Brain microvascular endothelial cell (primary cell): Measurements from ENCODE around the gene GALNTL6.

Experiments used
- DNase-seq: peaks from one replicate; pipeline ENCODE4 v3.0.0-alpha.2; 2020
- H3K27ac ChIP-seq: fragments of 250-450 bp; sonication (Bioruptor Pico); 2 replicates; pipeline ENCODE4 v1.5.1; 2020; ENCODE audit warnings: mild to moderate bottlenecking, moderate library complexity
- H3K27me3 ChIP-seq: fragments of 250-450 bp; sonication (Bioruptor Pico); replicated peaks from 2 replicates; pipeline ENCODE4 v1.5.1; 2020; ENCODE audit warnings: mild to moderate bottlenecking
- H3K36me3 ChIP-seq: fragments of 250-450 bp; sonication (Bioruptor Pico); replicated peaks from 2 replicates; pipeline ENCODE4 v1.5.1; 2020; ENCODE audit warnings: mild to moderate bottlenecking
- H3K4me3 ChIP-seq: 2 replicates; pipeline ENCODE4 v1.5.1; 2011; ENCODE audit warnings: low read depth, mild to moderate bottlenecking, control low read depth, low read length, moderate library complexity
- in situ Hi-C: cut with HindIII; loops from 2 replicates; pipeline ENCODE4 v1.10.0; 2017; ENCODE audit warnings: low sequenced_read_pairs, low pct_ligation_motif_present
- TF ChIP-seq, protein P1 (sequence below): IDR thresholded peaks from 2 replicates; pipeline ENCODE4 v1.5.1; 2011; ENCODE audit warnings: low read depth, mild to moderate bottlenecking, moderate library complexity, low read length, control low read depth, inconsistent platforms; ENCODE audit errors: missing control alignments

Gene GALNTL6

DNA sequence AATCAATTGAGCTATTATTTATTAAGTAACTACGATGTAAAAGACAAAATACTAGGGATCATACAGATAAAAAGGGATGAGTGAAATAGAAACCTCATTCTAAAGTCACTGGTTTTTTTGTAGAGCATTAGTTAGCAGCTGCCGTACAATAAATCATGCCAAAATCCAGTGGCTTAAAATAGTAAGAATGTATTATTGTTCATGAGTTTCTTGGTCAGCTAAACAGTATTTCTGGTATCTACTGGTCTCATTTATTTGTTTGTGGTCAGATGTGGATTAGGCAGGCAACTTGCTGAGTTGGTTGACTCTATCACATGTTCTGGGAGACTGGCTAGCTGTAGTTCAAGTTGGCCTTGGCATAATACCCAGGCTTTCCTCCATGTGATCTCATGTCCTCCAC lies 667.3 kb downstream of the GALNTL6 start:
- no peaks in the 10 kb centered on the region for H3K27me3 ChIP-seq
- H3K36me3 ChIP-seq = no peaks in the 10 kb centered on the region
- in situ Hi-C loops = no loop called here
- TF ChIP-seq, protein P1, sequence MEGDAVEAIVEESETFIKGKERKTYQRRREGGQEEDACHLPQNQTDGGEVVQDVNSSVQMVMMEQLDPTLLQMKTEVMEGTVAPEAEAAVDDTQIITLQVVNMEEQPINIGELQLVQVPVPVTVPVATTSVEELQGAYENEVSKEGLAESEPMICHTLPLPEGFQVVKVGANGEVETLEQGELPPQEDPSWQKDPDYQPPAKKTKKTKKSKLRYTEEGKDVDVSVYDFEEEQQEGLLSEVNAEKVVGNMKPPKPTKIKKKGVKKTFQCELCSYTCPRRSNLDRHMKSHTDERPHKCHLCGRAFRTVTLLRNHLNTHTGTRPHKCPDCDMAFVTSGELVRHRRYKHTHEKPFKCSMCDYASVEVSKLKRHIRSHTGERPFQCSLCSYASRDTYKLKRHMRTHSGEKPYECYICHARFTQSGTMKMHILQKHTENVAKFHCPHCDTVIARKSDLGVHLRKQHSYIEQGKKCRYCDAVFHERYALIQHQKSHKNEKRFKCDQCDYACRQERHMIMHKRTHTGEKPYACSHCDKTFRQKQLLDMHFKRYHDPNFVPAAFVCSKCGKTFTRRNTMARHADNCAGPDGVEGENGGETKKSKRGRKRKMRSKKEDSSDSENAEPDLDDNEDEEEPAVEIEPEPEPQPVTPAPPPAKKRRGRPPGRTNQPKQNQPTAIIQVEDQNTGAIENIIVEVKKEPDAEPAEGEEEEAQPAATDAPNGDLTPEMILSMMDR = no peak
- no peak overlapping the region for H3K27ac ChIP-seq
- DNase-seq = no peak
- no peak overlapping the region for H3K4me3 ChIP-seq

GRCh38 chr4:172481802-172482508 lies 668.8 kb downstream of the GALNTL6 start:
- no peak for DNase-seq
- in situ Hi-C loops = no loop called here
- no peaks in the 10 kb centered on the region for H3K36me3 ChIP-seq

DNA sequence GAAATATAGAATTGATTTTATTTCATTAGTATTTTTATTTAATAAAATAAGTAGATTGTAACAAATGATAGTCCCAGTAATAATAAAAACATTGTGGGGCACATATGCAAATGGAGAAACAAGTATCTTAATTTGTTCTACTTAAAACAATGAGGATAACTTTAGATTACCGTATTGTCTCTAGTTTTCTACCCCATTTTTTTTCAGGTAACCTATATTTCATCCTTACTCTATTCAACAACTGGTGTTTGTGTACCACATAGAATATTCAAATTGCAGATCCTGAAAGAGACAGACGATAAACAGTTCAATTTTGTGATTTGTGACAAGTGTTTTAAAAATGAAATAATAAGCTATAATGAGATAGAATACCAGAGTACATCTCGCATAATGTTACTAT lies 671.8 kb downstream of the GALNTL6 start:
- in situ Hi-C loops = no loop called here
- no peak overlapping the region for H3K4me3 ChIP-seq
- H3K36me3 ChIP-seq = no peaks in the 10 kb centered on the region
- no peaks in the 10 kb centered on the region for H3K27me3 ChIP-seq
- TF ChIP-seq, protein P1 = no peak
- no peak overlapping the region for H3K27ac ChIP-seq
- no peak for DNase-seq

More at GRCh38 chr4:172481802-172482508, 668.8 kb downstream of the GALNTL6 start:
- Histone ChIP-seq H3K27me3 (no peaks in the 10 kb centered on the region), H3K4me3 (no peak overlapping the region), H3K27ac (no peak overlapping the region)
- TF ChIP-seq, protein P1 = no peak

- no peak overlapping the region for H3K4me3 ChIP-seq
- in situ Hi-C loops = no loop called here
- TF ChIP-seq, protein P1 = no peak
- DNase-seq = no peak
- no peaks in the 10 kb centered on the region for H3K27me3 ChIP-seq
- H3K36me3 ChIP-seq = no peaks in the 10 kb centered on the region
- H3K27ac ChIP-seq = no peak overlapping the region
Measured at GRCh38 chr4:172486531-172486930, 673.3 kb downstream of the GALNTL6 start.

- TF ChIP-seq, protein P1 = no peak
- Histone ChIP-seq H3K4me3 (no peak overlapping the region), H3K27ac (no peak overlapping the region), H3K36me3 (no peaks in the 10 kb centered on the region), H3K27me3 (no peaks in the 10 kb centered on the region)
- in situ Hi-C loops = no loop called here
- no peak for DNase-seq
Measured at GRCh38 chr4:172489861-172490260, 676.7 kb downstream of the GALNTL6 start.

GRCh38 chr4:172495769-172496168 lies 682.6 kb downstream of the GALNTL6 start:
- no peak overlapping the region for H3K27ac ChIP-seq
- no peak for DNase-seq
- no peaks in the 10 kb centered on the region for H3K36me3 ChIP-seq
- TF ChIP-seq, protein P1 = no peak
- no peaks in the 10 kb centered on the region for H3K27me3 ChIP-seq
- no peak overlapping the region for H3K4me3 ChIP-seq
- in situ Hi-C loops = no loop called here
